Measurements from ENCODE around the gene FBXO40. TPM values are rescaled to one million over a fixed set of nuclear protein-coding genes. Genes with fewer than 3 reads are reported as not detected.

Gene FBXO40
- total and polyA plus RNA-seq, 2 donors (not counting 1 experiment from before 2014, with no cell fraction given): not detected

GRCh38 chr3:121663171-121663847, 70.1 kb downstream of the FBXO40 start:
- Histone ChIP-seq H3K79me2 (ENCODE audit: control insufficient read depth, insufficient read depth, low read length) (peaks cover 24% of the 10 kb centered on the region), H3K9ac (ENCODE audit: low read length) (no peak overlapping the region), H3K9me3 (ENCODE audit: control extremely low read depth in 1 of 3, control insufficient read depth in 2 of 3, insufficient read depth in 1 of 3, low read length in 2 of 3) (no peaks in the 10 kb centered on the region), H3K4me3 (ENCODE audit: control extremely low read depth in 1 of 5, extremely low read depth in 1 of 5, insufficient read depth in 1 of 5, low read depth in 2 of 5, low read length in 4 of 5) (no peak overlapping the region), H3K27ac (ENCODE audit: low read length in 2 of 2) (no peak overlapping the region), H3K27me3 (replicated peaks in 1 of 4; ENCODE audit: control extremely low read depth in 1 of 4, control insufficient read depth in 3 of 4, insufficient read depth in 4 of 4, low read length in 3 of 4) (no peaks in the 10 kb centered on the region), H4K20me1 (ENCODE audit: control insufficient read depth, insufficient read depth, low read length, poor library complexity, severe bottlenecking) (peaks cover 17% of the 10 kb centered on the region), H3K4me2 (replicated peaks; ENCODE audit: low read depth, low read length, poor library complexity, severe bottlenecking) (no peak overlapping the region), H3K36me3 (replicated peaks in 1 of 2; ENCODE audit: control extremely low read depth in 1 of 2, control insufficient read depth in 1 of 2, extremely low read depth in 1 of 2, insufficient read depth in 2 of 2, low read length in 1 of 2) (peaks cover 0 to 53% of the 10 kb centered on the region in 2 experiments), H2AFZ (ENCODE audit: insufficient read depth, low read depth, low read length, poor library complexity, severe bottlenecking) (no peak overlapping the region), H3K4me1 (ENCODE audit: control insufficient read depth in 2 of 2, insufficient read depth in 2 of 2, low read length in 2 of 2) (peaks cover 28 to 32% of the 10 kb centered on the region in 2 donors)
- TF ChIP-seq, protein P1, sequence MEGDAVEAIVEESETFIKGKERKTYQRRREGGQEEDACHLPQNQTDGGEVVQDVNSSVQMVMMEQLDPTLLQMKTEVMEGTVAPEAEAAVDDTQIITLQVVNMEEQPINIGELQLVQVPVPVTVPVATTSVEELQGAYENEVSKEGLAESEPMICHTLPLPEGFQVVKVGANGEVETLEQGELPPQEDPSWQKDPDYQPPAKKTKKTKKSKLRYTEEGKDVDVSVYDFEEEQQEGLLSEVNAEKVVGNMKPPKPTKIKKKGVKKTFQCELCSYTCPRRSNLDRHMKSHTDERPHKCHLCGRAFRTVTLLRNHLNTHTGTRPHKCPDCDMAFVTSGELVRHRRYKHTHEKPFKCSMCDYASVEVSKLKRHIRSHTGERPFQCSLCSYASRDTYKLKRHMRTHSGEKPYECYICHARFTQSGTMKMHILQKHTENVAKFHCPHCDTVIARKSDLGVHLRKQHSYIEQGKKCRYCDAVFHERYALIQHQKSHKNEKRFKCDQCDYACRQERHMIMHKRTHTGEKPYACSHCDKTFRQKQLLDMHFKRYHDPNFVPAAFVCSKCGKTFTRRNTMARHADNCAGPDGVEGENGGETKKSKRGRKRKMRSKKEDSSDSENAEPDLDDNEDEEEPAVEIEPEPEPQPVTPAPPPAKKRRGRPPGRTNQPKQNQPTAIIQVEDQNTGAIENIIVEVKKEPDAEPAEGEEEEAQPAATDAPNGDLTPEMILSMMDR (IDR thresholded peaks at IDR 0.05): no peak
- no peak for TF ChIP-seq EZH2 (IDR thresholded peaks at IDR 0.05; ENCODE audit: borderline replicate concordance, insufficient read depth, low read depth, low read length, poor library complexity, severe bottlenecking)
- Mint-ChIP-seq H3K9me3 (ENCODE audit: insufficient read depth) (no peaks in the 10 kb centered on the region), H3K4me3 (no peak overlapping the region), H3K4me1 (peaks cover 34% of the 10 kb centered on the region), H3K27me3 (no peaks in the 10 kb centered on the region), H3K27ac (no peak overlapping the region)
- CTCF ChIA-PET: no interaction called here
- DNase-seq: no peak
- WGBS (ENCODE audit: insufficient coverage): no CpG with 5 or more reads among the region's 2 CpGs
- intact Hi-C loops (cut with micrococcal nuclease): loop anchor here (5.0 kb wide), 1 partner anchor 334 kb away; no protein-coding TSS in a partner anchor
- POLR2A ChIA-PET: no interaction called here
- ATAC-seq (ENCODE audit: low read depth): no peak

DNA sequence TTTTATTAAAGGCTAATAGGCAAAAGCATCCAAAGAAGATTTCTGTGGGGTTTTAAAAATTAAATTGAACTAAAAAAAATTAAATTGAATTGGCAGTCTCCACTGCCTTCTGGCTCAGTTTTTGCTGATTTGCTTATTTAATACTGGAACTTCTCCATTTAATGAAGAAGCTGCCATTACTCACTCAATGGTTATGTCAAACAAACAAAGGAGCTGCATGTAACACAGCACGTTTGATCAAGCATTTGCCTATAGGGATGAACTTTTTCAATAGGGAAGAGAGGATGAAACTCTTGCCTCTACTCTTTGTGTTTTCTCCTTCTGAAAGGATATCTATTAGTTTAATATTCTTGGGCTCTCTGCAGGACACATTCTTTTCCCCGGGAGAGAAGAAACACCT, 72.3 kb downstream of the FBXO40 start:
- ChIA-PET POLR2A (no interaction called here), CTCF (interaction anchor here (1.6 kb wide), 1 partner anchor 13 kb away, joined by 3 read pairs; no protein-coding TSS in a partner anchor)
- WGBS (ENCODE audit: insufficient coverage): no CpG with 5 or more reads among the region's 2 CpGs
- ATAC-seq (ENCODE audit: low read depth): no peak
- intact Hi-C loops (cut with micrococcal nuclease): no loop called here
- no peak overlapping the region for H3K4me3 Mint-ChIP-seq
- H3K27ac Mint-ChIP-seq: no peak overlapping the region
- no peaks in the 10 kb centered on the region for H3K27me3 Mint-ChIP-seq
- TF ChIP-seq, protein P1 (IDR thresholded peaks at IDR 0.05): no peak
- TF ChIP-seq EZH2 (IDR thresholded peaks at IDR 0.05; ENCODE audit: borderline replicate concordance, insufficient read depth, low read depth, low read length, poor library complexity, severe bottlenecking): no peak
- no peaks in the 10 kb centered on the region for H3K9me3 Mint-ChIP-seq (ENCODE audit: insufficient read depth)
- Histone ChIP-seq H3K9ac (ENCODE audit: low read length) (no peak overlapping the region), H4K20me1 (ENCODE audit: control insufficient read depth, insufficient read depth, low read length, poor library complexity, severe bottlenecking) (no peaks in the 10 kb centered on the region), H3K36me3 (replicated peaks in 1 of 2; ENCODE audit: control extremely low read depth in 1 of 2, control insufficient read depth in 1 of 2, extremely low read depth in 1 of 2, insufficient read depth in 2 of 2, low read length in 1 of 2) (peaks cover 2 to 51% of the 10 kb centered on the region in 2 experiments), H3K9me3 (ENCODE audit: control extremely low read depth in 1 of 3, control insufficient read depth in 2 of 3, insufficient read depth in 1 of 3, low read length in 2 of 3) (no peaks in the 10 kb centered on the region), H3K4me1 (ENCODE audit: control insufficient read depth in 2 of 2, insufficient read depth in 2 of 2, low read length in 2 of 2) (peaks cover 9 to 10% of the 10 kb centered on the region in 2 donors), H3K4me3 (ENCODE audit: control extremely low read depth in 1 of 5, extremely low read depth in 1 of 5, insufficient read depth in 1 of 5, low read depth in 2 of 5, low read length in 4 of 5) (no peak overlapping the region), H3K27me3 (replicated peaks in 1 of 4; ENCODE audit: control extremely low read depth in 1 of 4, control insufficient read depth in 3 of 4, insufficient read depth in 4 of 4, low read length in 3 of 4) (no peaks in the 10 kb centered on the region), H3K4me2 (replicated peaks; ENCODE audit: low read depth, low read length, poor library complexity, severe bottlenecking) (no peak overlapping the region), H3K27ac (ENCODE audit: low read length in 2 of 2) (no peak overlapping the region), H2AFZ (ENCODE audit: insufficient read depth, low read depth, low read length, poor library complexity, severe bottlenecking) (no peak overlapping the region), H3K79me2 (ENCODE audit: control insufficient read depth, insufficient read depth, low read length) (peaks cover 8% of the 10 kb centered on the region)
- DNase-seq: no peak
- H3K4me1 Mint-ChIP-seq: peaks cover 15% of the 10 kb centered on the region
